ENCODE measurements around the gene APC. TPM values are rescaled to one million over a fixed set of nuclear protein-coding genes. Genes with fewer than 3 reads are reported as not detected.

APC gene
- total RNA-seq, 2 donors from 2014 or later = 27.5 to 75.8 TPM

DNA sequence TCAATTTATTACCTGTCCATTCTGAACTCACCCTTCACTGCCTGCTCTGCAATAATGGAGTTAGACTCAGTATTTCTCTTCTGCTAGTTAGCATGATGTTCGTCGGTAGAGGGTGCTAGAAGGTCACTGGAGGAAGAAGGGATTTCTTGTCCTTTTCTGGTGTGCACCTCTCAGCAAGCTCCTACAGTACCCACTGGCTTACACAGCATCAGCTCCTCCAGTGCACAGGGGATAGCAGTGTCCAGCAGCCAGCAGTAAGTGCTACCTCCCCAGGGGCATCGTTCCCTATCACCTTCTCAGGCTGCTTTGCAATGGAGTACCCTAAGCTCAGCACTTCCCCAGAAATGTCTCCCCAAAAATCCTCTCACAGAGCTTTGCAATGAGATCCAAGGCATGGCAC lies 45.9 kb upstream of the APC start:
- H3K36me3 ChIP-seq (replicated peaks in 1 of 2; ENCODE audit: insufficient read depth in 1 of 2, low read depth in 2 of 2) = no peaks in the 10 kb centered on the region
- H3K27me3 ChIP-seq = no peaks in the 10 kb centered on the region
- no peaks in the 10 kb centered on the region for H3K9me3 ChIP-seq
- 48 to 76% methylated on average over 2 to 3 of the region's 3 CpGs for WGBS, 2 donors
- intact Hi-C loops (cut with DNase I) = no loop called here
- TF ChIP-seq POLR2A (IDR thresholded peaks at IDR 0.05) = no peak
- TF ChIP-seq, protein P1, sequence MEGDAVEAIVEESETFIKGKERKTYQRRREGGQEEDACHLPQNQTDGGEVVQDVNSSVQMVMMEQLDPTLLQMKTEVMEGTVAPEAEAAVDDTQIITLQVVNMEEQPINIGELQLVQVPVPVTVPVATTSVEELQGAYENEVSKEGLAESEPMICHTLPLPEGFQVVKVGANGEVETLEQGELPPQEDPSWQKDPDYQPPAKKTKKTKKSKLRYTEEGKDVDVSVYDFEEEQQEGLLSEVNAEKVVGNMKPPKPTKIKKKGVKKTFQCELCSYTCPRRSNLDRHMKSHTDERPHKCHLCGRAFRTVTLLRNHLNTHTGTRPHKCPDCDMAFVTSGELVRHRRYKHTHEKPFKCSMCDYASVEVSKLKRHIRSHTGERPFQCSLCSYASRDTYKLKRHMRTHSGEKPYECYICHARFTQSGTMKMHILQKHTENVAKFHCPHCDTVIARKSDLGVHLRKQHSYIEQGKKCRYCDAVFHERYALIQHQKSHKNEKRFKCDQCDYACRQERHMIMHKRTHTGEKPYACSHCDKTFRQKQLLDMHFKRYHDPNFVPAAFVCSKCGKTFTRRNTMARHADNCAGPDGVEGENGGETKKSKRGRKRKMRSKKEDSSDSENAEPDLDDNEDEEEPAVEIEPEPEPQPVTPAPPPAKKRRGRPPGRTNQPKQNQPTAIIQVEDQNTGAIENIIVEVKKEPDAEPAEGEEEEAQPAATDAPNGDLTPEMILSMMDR (IDR thresholded peaks at IDR 0.05) = peak in 6 of 7 experiments; percentile 16 to 48 (median 38)
- ATAC-seq = no peak
- DNase-seq = peak; percentile 17 to 44 (median 38)
- H3K4me3 ChIP-seq = no peak overlapping the region
- H3K4me1 ChIP-seq = no peaks in the 10 kb centered on the region
- H3K27ac ChIP-seq = no peak overlapping the region

DNA sequence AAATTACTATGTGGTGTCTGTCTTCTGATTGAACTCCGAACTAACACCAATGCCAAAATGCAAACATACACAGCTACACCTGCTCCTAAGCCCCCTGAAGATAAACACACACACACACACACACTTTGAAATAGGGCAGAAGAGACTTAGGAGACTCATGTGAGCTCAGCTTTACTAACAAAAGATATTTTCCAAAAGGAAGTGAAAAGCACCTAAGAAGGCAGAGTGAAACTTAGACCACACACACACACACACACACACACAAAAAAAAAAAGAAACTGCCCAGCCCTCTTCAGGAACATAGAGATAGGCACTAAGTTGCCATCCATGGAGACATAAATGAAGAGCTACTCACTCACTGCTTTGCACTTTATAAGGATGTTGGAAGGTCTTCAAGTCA lies 45.2 kb upstream of the APC start:
- DNase-seq (no peak), ATAC-seq (no peak)
- no peak overlapping the region for H3K27ac ChIP-seq
- H3K4me3 ChIP-seq = no peak overlapping the region
- no peaks in the 10 kb centered on the region for H3K27me3 ChIP-seq
- TF ChIP-seq, protein P1 (IDR thresholded peaks at IDR 0.05) = no peak
- TF ChIP-seq POLR2A (IDR thresholded peaks at IDR 0.05) = no peak
- H3K9me3 ChIP-seq = no peaks in the 10 kb centered on the region
- H3K36me3 ChIP-seq (replicated peaks in 1 of 2; ENCODE audit: insufficient read depth in 1 of 2, low read depth in 2 of 2) = no peaks in the 10 kb centered on the region
- no peaks in the 10 kb centered on the region for H3K4me1 ChIP-seq
- 70 to 74% methylated on average over 1 of the region's 1 CpG for WGBS, 2 donors
- intact Hi-C loops (cut with DNase I) = no loop called here

DNA sequence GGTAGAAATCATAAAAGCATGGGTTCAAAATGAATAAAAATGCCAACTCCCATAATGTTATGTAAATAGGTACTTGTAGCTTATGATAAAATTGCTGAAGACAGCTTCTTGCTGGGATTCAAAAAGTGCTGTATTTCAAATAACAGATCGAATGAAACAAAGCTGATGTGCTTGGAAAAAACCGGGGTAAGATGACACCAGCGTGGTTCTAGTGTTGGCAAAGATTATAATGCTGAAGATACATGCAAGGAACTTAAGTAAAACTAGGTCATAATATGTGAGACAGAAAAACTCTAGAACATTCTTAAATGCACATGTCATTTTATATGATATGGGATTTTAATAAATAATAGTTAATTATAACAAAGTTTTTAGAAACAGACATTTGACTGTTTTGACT lies 44.4 kb upstream of the APC start:
- 84 to 89% methylated on average over 3 of the region's 3 CpGs for WGBS, 2 donors
- Histone ChIP-seq H3K36me3 (replicated peaks in 1 of 2; ENCODE audit: insufficient read depth in 1 of 2, low read depth in 2 of 2) (no peaks in the 10 kb centered on the region), H3K4me1 (no peaks in the 10 kb centered on the region), H3K4me3 (no peak overlapping the region), H3K27me3 (no peaks in the 10 kb centered on the region), H3K27ac (no peak overlapping the region), H3K9me3 (no peaks in the 10 kb centered on the region)
- ATAC-seq (no peak), DNase-seq (no peak)
- TF ChIP-seq POLR2A (IDR thresholded peaks at IDR 0.05) = no peak
- TF ChIP-seq, protein P1 (IDR thresholded peaks at IDR 0.05) = no peak
- intact Hi-C loops (cut with DNase I) = no loop called here

DNA sequence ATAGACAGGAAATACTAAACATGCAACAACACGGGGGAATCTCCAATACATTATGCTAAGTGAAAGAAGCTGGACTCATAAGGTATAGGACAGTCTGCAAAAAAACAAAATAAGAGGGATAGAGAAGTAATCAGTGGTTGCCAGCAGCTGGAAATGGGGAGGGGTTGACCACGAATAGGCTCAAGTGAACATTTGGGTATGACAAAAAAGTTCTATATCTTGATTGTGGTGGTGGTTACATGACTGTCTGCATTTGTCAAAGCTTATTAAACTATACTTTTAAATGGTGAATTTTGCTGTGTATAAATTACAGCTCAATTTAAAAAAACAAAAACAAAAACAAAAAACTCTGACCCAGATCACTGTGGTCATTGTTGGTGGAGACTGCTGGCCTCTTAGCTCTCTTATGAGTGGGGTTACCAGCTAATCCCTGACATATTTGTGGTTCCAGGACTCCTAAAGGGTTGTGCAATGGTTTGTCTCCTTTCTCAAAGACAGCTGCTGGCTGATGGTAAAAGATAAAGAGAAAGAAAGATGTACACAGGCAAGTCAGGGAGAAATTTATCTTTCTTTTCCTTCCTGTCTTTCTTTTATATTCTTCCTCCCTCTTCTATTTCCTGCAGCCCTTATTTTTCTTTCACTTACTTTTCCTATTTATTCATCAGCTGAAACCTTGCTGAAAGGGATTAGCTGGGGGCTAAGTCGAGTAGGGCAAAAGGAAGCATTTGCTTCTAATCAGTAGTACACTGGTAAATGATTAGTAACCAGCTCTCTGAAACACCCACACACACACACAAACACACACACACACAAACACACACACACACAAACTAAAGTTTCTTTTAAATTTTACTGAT lies 42.6 kb upstream of the APC start:
- H3K4me1 ChIP-seq = no peaks in the 10 kb centered on the region
- no peaks in the 10 kb centered on the region for H3K27me3 ChIP-seq
- H3K27ac ChIP-seq = no peak overlapping the region
- DNase-seq (no peak), ATAC-seq (no peak)
- intact Hi-C loops (cut with DNase I) = no loop called here
- WGBS, 2 donors = 61 to 65% methylated on average over 3 of the region's 3 CpGs
- TF ChIP-seq, protein P1 (IDR thresholded peaks at IDR 0.05) = no peak
- TF ChIP-seq POLR2A (IDR thresholded peaks at IDR 0.05) = no peak
- no peaks in the 10 kb centered on the region for H3K36me3 ChIP-seq (replicated peaks in 1 of 2; ENCODE audit: insufficient read depth in 1 of 2, low read depth in 2 of 2)
- no peaks in the 10 kb centered on the region for H3K9me3 ChIP-seq
- H3K4me3 ChIP-seq = no peak overlapping the region

DNA sequence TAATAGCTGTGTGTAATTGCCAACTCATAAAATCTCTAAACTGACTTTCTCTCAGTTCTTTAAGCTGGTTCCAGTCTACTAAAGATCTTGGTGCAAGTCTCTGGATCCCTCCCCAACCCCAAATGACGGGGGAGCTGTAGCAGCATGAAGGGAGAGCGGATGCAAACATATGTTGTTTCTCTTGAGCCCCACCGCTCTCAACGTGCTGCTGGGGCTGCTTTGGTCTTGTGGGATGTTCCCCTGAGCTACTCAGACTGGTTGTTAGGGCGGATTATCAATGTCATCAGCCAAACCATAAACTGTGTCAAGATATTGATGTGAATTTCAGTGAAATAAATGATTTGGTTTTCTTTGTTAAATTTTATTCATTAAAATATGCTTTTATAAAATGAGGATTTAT lies 40.9 kb upstream of the APC start:
- Histone ChIP-seq H3K36me3 (replicated peaks in 1 of 2; ENCODE audit: insufficient read depth in 1 of 2, low read depth in 2 of 2) (no peaks in the 10 kb centered on the region), H3K4me3 (no peak overlapping the region), H3K9me3 (no peaks in the 10 kb centered on the region), H3K4me1 (no peaks in the 10 kb centered on the region), H3K27ac (no peak overlapping the region), H3K27me3 (no peaks in the 10 kb centered on the region)
- no peak for DNase-seq
- no peak for ATAC-seq
- no peak for TF ChIP-seq POLR2A (IDR thresholded peaks at IDR 0.05)
- TF ChIP-seq, protein P1 (IDR thresholded peaks at IDR 0.05) = no peak
- intact Hi-C loops (cut with DNase I) = no loop called here
- WGBS, 2 donors = 62 to 80% methylated on average over 5 of the region's 5 CpGs

Measured in body of pancreas (tissue), 4 donors.